Chondrocyte (in vitro differentiated cells): ENCODE results near the gene FEZF1. TPM values are rescaled to one million over a fixed set of nuclear protein-coding genes. Genes with fewer than 3 reads are reported as not detected.

Source experiments
- DNase-seq: peaks from one replicate; pipeline ENCODE4 v3.0.0; 2021; ENCODE audit warnings: mixed read lengths, low spot score
- H3K27ac Mint-ChIP-seq: one replicate; pipeline ENCODE4 v1.8.0; 2021; ENCODE audit warnings: mild to moderate bottlenecking, moderate library complexity, mixed read lengths; ENCODE audit not compliant: unreplicated experiment
- H3K27me3 Mint-ChIP-seq: 2 replicates; pipeline ENCODE4 v1.8.0; 2021; ENCODE audit warnings: low read depth, mixed read lengths
- H3K36me3 Mint-ChIP-seq: 2 replicates; pipeline ENCODE4 v1.8.0; 2021; ENCODE audit warnings: low read depth, mixed read lengths
- H3K4me1 Mint-ChIP-seq: 2 replicates; pipeline ENCODE4 v1.8.0; 2021; ENCODE audit warnings: low read depth, mild to moderate bottlenecking, mixed read lengths
- H3K4me3 Mint-ChIP-seq: one replicate; pipeline ENCODE4 v1.8.0; 2021; ENCODE audit warnings: mild to moderate bottlenecking, moderate library complexity, mixed read lengths; ENCODE audit not compliant: unreplicated experiment
- H3K9me3 Mint-ChIP-seq: 2 replicates; pipeline ENCODE4 v1.8.0; 2021; ENCODE audit warnings: low read depth, mixed read lengths
- total RNA-seq: library from RNA; stranded (reverse); gene quantifications from 3 replicates; pipeline ENCODE4 v1.2.1, GENCODE V29; 2021
- TF ChIP-seq, protein P1 (sequence below): fragments of 200-600 bp; sonication (generic); IDR thresholded peaks from 2 replicates; pipeline ENCODE4 v1.5.0; 2021; ENCODE audit warnings: antibody characterized with exemption, mild to moderate bottlenecking, moderate library complexity

FEZF1 gene
- total RNA-seq, 1 donor from 2014 or later, result not detected

DNA sequence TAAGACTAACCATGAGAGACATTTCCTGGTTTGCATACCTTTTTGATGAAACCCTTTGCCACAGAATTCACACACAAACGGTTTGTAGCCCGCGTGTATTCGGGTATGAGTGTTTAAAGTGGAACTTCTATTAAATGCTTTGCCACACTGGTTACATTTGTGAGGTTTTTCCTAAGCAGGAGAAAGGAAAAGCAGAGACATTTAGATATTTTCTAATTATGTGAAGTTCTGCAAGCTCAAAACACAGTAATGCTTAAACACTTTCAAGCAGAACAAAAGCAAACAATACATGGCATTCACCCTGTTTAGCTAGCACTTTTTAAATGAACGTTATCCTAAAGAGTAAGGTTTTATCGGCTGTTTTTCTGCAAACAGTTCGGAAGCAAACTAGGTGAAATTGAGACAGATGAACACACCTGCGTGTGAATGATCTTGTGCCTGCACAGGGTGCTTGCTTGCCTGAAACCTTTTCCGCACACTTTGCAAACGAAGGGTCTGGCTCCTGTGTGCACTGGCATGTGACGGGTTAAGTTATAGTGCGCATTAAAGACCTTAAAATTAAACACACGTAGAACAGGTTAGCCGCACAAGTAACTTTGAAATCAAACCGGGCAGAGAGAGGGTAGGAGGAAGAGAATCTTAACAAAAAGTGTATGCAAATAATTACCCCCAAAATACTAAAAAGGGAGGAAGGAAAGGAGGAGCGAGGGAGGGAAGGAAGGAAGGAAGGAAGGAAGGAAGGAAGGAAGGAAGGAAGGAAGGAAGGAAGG lies 1.6 kb downstream of the FEZF1 start:
- no peak for DNase-seq
- Mint-ChIP-seq H3K4me3 (no peak overlapping the region), H3K4me1 (peaks cover 24% of the 10 kb centered on the region), H3K27me3 (peaks cover 91% of the 10 kb centered on the region), H3K36me3 (peaks cover 4% of the 10 kb centered on the region), H3K27ac (no peak overlapping the region), H3K9me3 (no peaks in the 10 kb centered on the region)
- TF ChIP-seq, protein P1, sequence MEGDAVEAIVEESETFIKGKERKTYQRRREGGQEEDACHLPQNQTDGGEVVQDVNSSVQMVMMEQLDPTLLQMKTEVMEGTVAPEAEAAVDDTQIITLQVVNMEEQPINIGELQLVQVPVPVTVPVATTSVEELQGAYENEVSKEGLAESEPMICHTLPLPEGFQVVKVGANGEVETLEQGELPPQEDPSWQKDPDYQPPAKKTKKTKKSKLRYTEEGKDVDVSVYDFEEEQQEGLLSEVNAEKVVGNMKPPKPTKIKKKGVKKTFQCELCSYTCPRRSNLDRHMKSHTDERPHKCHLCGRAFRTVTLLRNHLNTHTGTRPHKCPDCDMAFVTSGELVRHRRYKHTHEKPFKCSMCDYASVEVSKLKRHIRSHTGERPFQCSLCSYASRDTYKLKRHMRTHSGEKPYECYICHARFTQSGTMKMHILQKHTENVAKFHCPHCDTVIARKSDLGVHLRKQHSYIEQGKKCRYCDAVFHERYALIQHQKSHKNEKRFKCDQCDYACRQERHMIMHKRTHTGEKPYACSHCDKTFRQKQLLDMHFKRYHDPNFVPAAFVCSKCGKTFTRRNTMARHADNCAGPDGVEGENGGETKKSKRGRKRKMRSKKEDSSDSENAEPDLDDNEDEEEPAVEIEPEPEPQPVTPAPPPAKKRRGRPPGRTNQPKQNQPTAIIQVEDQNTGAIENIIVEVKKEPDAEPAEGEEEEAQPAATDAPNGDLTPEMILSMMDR, result no peak

DNA sequence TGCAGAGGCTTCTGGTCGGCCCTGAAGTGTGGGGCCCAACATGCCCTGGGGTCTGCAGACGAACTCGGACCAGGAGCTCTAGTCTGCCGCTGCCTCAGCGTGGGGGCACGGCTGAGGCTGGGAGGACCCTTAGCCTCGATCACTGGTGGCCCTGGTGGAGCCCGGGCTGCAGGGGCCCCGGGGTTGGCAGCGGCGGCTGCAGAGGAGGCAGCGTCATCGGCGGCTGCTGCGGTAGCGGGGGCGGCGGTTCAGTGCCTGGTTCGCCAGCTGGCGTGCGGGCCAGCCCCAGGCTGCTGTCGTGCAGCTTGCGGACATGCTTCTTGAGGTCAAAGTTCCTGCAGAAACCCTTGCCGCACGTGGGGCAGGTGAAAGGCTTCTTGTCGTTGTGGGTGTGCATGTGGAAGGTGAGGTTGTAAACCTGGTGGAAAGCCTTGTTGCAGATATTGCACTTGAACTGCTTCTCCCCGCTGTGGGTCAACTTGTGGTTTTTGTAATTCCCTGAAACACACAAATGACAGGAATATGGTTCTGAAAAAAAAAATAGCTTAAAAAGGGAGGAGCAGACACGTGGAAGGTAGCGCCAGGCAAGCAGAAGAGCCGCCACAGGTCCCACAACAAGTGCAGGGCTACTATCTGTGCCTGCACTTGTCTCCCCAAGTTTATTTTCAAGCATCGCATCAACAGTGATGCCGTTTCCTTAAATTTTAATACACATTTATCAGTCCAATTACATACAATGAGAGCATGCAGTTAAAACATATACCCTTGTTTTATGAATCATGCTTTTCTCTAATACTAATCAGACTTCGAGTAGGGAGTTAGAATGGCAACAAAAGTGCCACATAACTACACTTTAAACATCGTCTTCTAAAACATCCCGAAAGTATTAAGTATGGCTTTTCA lies 2.4 kb downstream of the FEZF1 start:
- Mint-ChIP-seq H3K27ac (no peak overlapping the region), H3K9me3 (no peaks in the 10 kb centered on the region), H3K27me3 (peaks cover 90% of the 10 kb centered on the region), H3K4me1 (peaks cover 24% of the 10 kb centered on the region), H3K36me3 (peaks cover 4% of the 10 kb centered on the region), H3K4me3 (no peak overlapping the region)
- no peak for DNase-seq
- TF ChIP-seq, protein P1, result no peak

- Mint-ChIP-seq H3K36me3 (peaks cover 4% of the 10 kb centered on the region), H3K4me3 (no peak overlapping the region)
- DNase-seq, result no peak
Observed at GRCh38 chr7:122300956-122301833, 3.4 kb downstream of the FEZF1 start.

DNA sequence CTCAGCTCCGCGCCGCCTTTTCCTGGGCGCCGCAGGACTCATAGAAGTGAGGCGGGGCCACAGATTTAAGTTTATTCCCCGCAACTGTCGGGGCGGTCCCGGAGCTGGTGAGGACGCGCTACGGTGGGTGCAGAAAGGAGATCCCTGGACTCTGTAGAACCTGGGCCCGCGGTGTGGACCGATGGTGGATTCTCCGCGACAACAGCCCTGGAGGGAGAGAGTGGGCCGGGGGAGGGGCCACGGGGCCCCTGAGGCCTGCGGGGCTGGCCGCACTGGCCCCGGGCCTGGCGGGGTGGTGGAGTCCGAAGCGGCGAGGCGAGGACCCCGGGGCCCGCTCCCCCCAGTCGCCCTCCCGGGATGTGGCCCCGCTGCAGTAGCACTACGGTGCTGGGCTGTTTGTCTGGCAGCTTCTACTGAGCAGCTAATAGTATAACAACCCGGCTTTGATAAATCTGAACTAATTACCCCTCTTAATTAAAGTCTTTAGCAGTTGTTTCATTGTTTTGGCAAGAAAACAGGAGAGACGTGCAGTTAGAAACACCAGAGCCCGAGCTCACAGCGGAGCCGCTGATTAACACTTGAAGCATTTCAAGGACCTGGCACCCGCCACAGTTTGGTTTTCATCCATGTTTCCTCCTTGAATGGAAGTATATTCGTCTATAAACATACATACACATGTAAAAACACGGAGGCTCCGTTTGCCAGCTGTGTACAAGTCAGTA lies 4.2 kb downstream of the FEZF1 start:
- H3K27ac Mint-ChIP-seq, result no peak overlapping the region
- TF ChIP-seq, protein P1, result no peak
- H3K4me1 Mint-ChIP-seq, result peaks cover 12% of the 10 kb centered on the region
- H3K9me3 Mint-ChIP-seq, result no peaks in the 10 kb centered on the region
- DNase-seq, result no peak
- H3K4me3 Mint-ChIP-seq, result no peak overlapping the region
- H3K27me3 Mint-ChIP-seq, result peaks cover 83% of the 10 kb centered on the region
- peaks cover 4% of the 10 kb centered on the region for H3K36me3 Mint-ChIP-seq

More at GRCh38 chr7:122300956-122301833, 3.4 kb downstream of the FEZF1 start:
- no peaks in the 10 kb centered on the region for H3K9me3 Mint-ChIP-seq
- H3K4me1 Mint-ChIP-seq, result peaks cover 20% of the 10 kb centered on the region
- TF ChIP-seq, protein P1, result no peak
- no peak overlapping the region for H3K27ac Mint-ChIP-seq
- H3K27me3 Mint-ChIP-seq, result peaks cover 84% of the 10 kb centered on the region
